OCI-M1 (cell line): ENCODE data around the gene HDAC1.

ENCODE experiments used
- DNase-seq: peaks from one replicate; lab custom pipeline; 2025; lab: John Stamatoyannopoulos, UW

HDAC1 gene

DNA sequence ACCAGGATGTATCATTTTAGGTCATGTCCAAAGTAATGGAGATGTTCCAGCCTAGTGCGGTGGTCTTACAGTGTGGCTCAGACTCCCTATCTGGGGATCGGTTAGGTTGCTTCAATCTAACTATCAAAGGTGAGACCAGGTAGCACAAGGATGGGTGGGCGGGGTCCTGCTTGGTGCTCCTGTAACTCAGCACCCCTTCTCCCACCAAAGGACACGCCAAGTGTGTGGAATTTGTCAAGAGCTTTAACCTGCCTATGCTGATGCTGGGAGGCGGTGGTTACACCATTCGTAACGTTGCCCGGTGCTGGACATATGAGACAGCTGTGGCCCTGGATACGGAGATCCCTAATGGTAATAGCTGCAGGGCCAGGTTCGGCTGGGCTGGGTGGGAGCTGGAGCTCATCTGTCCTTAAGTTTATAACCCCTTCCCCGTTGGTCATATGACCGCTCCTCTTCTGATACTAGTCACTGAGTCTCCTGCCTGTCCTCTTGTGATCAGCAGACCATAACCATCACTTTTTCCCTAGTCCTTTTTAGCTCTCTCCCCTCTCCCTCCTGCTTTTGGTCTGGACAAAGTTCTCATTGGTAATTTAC, 38.8 kb downstream of the HDAC1 start:
- DNase-seq: no peak

- DNase-seq: no peak
Observed at GRCh38 chr1:32331549-32331948, 39.7 kb downstream of the HDAC1 start.

- no peak for DNase-seq
Observed at GRCh38 chr1:32332290-32333079, 40.6 kb downstream of the HDAC1 start.

DNA sequence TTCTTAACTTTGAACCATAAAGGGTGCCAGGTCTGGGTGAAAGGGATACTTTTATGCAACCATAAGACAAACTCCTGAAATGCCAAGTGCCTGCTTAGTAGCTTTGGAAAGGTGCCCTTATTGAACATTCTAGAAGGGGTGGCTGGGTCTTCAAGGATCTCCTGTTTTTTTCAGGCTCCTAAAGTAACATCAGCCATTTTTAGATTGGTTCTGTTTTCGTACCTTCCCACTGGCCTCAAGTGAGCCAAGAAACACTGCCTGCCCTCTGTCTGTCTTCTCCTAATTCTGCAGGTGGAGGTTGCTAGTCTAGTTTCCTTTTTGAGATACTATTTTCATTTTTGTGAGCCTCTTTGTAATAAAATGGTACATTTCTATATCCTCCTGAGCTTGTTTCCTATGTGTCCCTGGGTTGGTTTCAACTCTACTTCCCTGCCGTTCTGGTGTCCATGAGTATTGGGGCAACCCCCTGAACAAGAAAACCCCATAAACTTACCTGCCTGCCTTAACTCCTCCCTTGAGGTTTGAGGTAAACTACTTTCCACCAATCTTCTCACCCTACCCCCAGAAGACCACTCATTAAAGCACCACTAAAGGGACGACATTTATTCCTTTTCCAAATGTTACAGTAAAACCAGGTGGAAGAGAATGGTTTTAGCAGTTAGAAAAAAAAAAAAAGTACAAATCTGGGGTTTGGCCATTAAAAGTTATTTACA, 41.5 kb downstream of the HDAC1 start:
- DNase-seq: no peak

DNA sequence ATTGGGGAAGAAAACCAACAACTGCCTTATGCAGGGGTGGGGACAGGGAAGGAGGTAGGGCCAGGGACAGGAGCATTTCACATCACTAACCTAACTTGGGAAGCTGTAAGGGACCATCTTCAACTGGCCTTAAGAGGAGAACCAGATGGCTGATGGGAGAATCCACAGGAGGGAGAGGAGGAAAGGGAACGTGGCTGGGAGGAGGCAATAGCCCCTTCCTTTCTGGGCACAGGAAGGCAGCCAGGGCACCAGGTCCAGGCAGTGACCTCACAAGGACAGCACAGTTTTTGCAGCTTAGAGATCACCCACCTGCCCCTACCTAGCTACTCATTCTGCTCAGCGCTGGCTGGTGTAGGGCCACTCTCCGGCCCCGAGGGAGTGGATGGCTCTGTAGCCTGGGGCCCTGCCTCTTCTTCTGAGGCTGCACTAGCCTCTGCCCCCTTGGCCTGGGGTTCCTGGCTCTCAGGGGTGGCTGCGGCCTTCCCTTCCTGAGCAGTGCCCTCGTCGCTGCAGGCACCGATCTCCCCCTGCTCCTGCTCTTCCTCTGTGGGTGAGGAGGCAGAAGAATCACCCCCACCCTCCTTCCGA, 42.5 kb downstream of the HDAC1 start:
- DNase-seq: no peak

- DNase-seq: peak; percentile 70
Observed at GRCh38 chr1:32334864-32335534, 43.1 kb downstream of the HDAC1 start.

- DNase-seq: no peak
Observed at GRCh38 chr1:32335535-32335789, 43.6 kb downstream of the HDAC1 start.

DNA sequence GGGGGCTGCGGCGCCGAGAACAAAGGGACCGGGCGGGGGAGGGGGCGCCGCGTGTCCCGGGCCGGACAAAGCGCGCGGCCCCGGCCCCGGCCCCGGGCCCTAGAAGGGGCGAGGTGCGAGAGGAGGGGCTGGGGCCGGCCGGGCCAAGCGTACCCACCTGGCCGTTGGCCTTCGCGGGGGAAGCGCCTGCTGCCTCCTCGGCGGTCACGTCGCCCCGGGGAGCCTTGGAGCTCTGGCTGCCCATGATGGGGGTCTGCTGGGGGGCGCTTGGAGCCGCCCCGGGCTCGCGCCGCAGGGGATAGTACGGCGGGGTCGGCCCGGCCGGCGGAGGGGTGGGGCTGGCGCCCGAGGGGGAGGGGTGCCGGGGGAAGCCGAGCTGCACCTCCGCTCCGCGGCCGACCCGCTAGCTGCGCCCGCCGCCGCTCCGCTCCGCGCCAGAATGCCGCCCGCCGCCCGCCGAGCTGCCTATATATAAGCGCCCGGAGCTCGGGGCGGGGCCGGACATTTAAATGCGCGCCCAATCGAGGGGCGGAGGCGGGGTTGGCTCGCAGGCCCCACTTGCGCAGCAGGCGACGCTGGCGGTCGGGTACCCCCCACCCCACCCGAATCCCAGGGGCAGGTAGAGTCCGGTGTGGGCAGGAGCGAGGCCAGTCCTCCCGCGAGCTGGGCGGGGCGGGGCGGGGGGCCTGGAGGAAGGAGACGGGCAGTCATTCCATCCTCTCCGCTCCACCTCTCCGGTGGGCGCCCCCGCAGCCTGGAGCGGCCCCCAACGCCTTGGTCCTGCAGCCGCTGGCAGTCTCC, 44.1 kb downstream of the HDAC1 start, which contains the start of gene MARCKSL1:
Gene MARCKSL1 (minus strand): TSS at position 444 of the 801 bp plus-strand sequence. CDS start 200 bp downstream, at position 244.
- DNase-seq: peak; percentile 84

GRCh38 chr1:32336591-32336932, 44.7 kb downstream of the HDAC1 start:
- no peak for DNase-seq

- DNase-seq: peak; percentile 81
Observed at GRCh38 chr1:32336963-32337675, 45.2 kb downstream of the HDAC1 start.

- no peak for DNase-seq
Observed at GRCh38 chr1:32337855-32338636, 46.2 kb downstream of the HDAC1 start.

DNA sequence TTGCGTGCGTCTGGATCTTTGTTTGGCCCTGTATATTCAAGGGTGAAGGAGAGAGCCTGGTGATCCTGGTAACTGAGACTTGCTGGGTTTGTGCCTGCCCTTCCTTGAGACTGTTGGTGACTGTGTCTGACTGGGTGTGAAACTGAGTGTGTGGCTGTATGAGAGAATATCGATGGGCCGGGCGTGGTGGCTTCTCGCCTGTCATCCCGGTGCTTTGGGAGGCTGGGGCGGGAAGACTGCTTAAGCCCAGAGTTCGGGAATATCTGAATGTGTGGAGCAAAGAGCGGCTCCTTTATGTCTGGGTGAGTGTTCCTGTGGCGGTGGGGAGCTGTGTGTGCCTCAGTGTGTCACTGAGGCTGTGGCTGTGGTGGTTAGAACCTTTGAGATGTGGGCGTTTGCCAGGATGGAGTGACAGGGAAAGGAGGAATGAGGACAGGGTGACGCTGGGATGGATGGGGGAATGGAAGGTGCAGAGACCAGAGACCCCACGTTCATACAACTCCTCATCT, 46.8 kb downstream of the HDAC1 start:
- DNase-seq: no peak

DNA sequence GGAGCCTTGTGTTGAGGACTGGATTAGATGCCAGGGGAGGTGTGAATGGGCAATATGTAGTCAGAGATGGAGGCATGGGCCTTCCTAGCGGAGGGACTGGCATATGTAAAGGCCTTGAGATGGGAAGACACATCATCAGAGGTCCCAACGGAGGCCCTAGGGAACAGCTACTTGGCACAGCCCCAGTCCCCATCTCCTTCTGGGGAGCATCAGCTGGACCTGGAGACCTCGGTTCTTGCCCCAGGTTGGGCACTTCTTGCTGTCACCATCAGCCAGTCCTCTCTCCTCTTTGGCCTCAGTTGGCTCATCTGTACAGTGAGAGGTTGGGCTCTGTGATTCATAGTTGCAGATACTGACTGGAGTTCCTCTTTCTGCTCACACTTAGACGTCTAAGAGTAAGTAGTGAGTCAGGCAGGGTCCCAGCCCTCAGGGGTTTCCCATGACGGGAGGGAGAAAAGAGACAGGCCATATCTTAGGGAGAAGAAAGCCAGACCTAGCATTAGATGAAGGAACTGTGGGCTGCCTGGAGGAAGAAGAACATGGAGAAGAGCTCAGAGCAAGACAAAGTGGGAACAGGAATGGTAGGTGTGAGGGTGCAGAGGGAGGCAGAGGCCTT, 47.6 kb downstream of the HDAC1 start:
- DNase-seq: peak; percentile 81

GRCh38 chr1:32341186-32341757, 49.4 kb downstream of the HDAC1 start:
- no peak for DNase-seq

- DNase-seq: no peak
Observed at GRCh38 chr1:32341971-32342370, 50.1 kb downstream of the HDAC1 start.

GRCh38 chr1:32342704-32343103, 50.8 kb downstream of the HDAC1 start:
- no peak for DNase-seq

DNA sequence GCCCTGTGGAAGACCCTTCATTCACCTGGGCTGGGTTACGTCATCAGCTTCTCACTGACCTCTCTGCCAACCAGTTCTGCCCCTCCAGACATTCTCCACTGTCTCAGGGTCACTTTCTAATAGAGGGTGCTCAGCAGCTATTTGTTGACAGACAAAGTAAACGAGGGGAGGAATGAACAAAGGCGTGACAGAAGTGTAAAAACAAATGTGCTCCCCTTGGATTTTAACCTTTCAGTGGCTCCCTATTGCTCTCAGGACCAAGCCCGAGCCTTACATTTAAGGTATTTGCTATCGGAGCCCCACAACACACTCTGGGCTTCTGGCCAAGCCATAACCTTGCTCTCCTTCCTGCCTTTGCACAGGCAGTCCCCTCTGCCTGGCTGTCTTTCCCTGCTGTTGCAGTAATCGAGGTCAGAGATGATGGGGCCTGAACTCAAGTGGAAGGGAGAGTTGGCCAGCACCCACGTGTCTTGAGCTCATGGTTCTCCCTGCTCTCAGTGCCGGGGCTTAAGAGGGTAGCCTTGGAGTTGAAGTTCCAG, 53.5 kb downstream of the HDAC1 start:
- peak; percentile 14 for DNase-seq

DNA sequence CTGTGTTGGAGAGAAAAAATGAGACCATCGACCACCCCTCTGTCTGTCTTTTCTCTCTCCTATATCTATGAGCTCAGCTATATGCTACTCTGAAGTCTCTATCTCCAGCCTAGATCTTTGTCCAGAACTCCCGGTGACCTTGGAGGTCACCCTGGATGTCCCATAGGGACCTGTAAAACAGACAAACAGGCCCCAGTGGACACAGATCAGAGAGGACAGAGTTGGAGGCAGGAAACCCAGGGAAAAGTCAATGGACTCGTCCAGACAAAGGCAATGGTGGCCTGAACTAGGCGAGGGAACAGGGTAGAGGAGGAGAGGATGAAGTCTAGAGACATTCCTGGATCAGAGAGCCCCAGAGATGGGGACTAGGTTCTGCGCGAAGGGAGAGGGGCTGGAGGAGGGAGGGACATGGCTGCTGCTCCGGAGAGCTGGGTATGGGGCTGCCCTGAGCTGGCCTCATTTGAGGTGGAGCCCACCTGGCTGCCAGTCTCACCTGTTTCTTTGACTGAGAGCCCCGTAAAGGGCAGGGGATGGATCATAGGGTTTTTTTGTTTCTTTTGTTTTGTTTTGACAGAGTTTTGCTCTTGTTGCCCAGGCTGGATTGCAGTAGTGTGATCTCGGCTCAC, 54.8 kb downstream of the HDAC1 start:
- DNase-seq: no peak
